ENCODE data around the gene PTPRJ.
A peak's percentile ranks its signal among the peaks of the same experiment; 100 is the strongest.

The PTPRJ gene

DNA sequence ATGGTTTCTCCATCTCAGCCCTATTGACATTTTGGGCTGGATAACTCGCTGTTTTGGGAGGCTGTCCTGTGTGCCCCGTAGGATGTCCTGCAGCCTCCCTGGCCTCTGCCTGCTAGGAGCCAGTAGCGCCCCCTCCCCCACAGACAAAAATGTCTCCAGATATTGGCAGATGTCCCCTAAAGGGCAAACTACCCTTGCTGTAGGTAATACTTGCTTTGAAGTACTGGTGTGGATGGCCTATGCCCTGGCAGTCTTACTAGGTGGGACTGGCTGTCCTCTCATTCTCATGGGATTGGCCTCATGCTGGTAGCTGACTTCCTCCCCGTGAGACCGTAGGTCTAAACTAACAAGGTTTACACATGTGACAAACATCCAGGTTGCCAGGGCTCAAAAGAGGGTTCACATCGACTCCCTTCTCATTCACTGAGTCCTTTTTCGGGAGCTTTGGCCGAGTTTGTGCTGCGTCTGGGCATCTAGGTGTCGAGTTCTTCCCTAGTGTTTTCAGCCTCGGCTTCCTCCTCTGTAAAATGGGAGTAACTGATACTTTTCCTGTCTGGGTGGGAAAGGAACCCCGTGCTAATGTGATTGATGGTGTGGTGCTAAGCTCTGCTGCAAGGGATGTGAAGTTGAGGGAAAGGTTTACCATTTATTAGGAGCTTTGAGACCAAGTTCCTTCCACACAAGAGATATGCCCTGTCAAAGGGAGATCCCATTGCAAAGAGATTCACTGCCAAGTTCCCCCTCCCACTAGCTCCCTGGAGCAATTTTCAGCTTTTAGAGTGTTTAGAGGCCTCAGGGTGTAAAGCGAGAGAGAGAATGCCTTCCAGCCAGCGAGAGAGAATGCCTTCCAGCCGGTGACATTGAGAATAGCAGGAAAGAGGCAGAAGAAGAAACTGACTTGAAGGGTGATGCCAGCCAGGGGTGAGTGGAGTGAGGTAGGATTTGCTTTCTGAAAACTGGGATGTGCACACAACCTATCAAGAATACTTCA is 17.0 kb downstream of the PTPRJ start:
- DNase-seq: no peak

DNA sequence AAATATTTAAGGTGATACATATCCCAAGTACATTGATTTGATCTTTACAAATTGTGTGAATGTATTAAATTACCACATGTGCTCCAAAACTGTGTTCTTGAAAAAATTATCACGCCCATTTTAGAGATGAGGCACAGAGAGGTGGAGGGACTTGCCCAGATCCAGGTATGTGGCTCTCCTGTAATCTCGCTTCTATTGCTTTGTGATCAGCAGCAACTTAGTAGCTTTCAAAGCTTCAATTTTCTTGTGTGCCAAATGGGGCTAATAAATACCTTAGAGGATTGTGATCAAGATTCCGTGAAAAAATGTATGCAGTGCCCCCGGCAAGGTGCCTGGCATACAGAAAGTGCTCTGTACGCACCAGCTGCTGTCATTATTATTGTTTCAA is 18.0 kb downstream of the PTPRJ start:
- no peak for DNase-seq

DNA sequence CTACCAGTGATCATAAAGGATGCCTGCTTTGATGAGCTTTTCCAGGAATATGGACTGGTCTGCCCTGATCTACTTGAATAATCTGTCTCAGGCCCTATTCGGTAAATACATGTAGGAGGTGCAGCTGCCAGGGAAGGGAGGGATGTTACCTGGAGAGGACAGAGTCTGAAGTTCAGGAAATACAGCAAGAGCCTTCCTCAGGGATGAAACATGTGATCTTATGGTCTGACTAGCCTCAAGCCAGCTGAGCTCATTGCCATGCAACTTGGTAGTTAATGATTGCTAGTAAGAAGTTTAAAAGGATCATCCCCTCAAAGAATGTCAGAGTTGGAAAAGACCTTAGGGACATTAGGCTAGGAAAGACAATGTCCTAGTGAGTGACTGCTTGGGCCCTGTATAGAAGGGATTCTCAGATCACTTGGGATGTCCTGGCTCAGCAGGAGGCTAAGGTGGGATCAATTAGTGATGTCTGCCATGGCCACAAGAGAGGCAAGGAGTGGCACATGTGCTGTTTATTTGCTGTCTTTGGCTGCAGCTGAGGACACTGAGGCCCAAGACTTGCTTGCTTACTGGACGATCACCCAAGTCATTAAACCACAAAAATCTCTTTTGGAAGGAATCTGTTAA is 18.5 kb downstream of the PTPRJ start:
- no peak for DNase-seq

DNA sequence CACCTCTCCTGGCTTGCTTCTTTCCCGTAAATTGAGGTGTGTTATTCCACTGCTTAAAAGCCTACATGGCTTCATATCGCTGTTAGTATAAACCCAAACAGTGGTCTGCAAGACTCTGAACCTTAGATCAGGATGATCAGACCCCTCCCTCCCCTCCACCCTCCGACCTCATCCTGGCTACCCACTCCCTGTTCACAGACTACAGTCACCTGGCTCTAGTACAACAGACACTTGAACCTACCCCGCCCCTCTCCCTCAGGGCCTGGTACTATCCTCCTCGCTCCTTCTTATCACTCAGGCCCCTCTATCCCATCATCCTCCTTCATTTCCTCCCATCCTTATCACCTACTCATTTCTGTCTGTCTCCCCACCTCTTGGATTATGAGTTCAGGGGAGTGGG is 20.1 kb downstream of the PTPRJ start:
- no peak for DNase-seq

DNA sequence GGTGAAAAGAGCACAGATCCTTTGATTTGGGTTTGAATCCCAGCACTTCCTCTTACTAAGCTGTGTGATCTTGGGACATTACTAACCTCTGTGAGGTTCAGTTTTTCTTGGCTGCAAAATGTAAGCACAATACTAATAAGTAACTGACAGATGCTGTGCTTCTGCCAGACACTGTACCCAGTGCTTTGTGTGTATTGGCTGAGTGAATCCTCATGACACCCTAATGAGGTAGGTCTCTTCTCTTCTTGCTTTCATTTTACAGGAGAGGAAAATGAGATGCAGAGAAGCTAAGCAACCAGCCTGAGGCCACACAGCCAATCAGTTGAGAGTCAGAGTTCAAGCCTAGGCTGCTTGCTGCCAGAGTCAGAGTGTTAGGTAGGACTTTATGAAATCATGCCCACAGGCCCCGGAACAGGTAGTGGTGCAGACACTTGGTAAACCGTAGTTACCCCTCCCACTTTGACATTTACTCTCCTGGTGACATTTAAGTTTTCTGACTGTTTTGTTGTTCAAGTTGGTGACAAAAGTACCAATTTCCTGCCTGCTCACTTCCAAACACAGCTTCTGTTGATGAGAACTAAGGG is 21.2 kb downstream of the PTPRJ start:
- peak; percentile 76 for DNase-seq

DNA sequence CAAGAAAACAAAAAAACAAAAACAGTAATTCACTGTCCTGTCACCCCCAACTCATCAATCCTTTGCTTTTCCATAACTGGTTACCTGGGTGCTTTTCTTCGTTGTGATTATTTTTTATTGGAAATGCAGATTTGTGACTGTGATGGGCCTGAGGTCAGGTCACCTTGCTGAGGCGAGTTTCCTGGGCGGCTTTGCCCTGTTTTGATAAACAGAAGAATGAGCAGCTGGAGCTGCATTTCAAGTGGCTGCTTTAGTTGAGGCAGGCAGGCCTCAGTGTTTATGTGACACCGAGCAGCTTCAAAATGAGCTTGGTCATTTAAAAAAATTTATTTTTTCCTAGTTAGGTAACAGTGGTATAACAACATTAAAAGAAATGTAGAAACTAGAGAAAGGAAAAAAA is 22.2 kb downstream of the PTPRJ start:
- no peak for DNase-seq

DNA sequence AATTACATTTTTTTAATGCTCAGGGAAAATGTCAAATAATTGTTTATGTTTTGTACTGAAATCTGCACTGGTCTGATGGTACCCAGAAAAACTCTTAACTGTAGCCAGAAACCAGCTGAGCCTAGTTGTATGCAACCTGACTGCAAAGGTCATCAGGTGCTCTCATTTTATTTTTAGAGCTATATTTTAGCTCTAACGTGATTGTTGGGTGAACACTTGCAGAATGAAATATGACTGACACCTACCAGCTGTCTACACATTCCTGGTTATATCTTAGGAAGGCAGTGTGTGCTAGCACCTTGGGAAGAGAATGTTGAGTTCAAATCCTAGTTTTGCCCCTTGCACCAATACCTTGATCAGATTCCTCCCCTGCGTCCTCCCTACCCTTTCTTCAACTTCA is 23.6 kb downstream of the PTPRJ start:
- DNase-seq: no peak

DNA sequence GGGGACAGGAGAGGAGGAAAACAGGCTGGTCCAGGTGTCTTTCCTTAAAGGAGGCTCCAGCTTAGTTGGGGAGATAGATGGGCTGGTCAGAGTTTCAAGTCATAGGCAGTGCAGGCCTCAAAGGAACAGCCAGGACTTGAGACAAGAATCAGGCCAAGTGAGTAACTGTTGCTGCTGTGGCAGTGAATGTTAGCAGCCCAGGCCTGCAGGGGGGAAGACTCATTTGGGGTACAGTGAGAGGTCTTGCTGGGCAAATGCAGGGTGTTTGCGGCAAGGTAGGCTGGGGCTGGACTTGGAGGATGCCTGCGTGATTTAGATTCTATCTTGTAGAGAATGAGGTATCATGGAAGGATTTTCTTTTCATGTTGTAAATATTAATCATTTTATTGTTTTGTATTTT is 24.1 kb downstream of the PTPRJ start:
- DNase-seq: no peak

DNA sequence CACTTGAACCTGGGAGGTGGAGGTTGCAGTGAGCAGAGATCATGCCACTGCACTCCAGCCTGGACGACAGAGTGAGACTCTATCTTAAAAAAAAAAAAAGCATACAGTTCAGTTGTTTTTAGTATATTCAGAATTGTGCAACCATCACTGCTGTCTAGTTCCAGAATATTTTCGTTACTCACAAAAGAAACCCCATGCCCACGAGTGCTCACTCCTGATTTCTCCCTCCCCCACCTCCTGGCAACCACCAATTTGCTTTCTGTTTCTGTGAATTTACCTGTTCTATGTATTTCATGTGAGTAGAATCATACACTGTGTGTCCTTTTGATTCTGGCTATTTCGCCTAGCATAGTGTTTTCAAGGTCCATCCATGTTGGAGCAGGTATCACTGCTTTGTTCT is 24.8 kb downstream of the PTPRJ start:
- DNase-seq: no peak

DNA sequence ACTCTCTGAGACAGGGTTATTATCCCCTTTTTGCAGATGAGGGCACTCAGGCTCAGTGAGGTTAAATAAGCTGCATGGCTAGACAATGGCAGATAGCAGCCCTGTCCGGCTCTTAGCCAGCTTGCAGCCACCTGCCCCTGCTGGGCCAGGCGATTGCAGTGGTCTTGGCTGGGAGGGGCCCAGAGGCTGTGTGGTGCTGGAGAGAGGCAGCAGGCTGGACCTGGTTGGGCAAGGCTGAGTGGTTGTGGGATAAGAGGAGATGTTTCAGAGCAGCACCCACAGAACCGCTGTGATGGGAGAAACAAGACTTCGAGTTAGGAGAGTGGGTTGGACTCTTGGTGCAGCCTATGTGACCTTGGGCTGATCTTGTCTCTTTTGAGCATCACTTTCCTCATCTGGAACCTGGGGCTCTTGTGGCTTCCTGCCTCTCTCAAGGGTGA is 25.5 kb downstream of the PTPRJ start:
- DNase-seq: no peak

DNA sequence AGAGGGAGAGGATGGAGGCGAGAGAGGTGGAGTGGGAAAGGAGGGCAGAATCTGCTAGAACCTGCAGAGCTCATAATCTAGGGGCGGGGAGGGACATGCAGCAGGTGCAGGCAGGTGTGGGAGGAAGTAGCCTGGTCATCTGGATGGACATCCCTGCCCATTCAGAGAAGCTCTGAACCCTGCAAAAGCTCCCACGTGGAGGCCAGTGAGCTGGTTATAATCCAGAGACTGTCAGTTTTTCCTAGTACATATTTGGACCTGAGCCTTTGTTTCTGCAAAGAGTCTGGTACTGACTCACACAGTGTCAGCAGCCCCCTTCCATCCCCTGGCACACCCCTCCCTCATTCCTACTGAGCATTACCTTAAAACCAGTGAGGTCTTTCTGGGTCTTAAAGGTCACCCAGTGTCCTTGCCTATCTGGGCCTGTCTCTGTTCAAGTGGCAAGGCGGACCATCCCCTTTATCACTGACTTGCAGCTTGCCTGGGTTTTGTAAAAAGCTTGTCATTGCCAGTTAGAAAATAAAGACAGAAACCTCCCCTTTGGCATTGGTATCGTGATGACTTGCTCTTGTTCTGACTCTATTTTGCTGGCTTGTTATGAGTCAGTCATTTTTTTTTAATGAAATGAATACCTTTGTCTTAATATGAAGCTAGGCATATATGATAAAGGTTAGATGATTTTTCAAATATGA is 26.1 kb downstream of the PTPRJ start:
- no peak for DNase-seq

DNA sequence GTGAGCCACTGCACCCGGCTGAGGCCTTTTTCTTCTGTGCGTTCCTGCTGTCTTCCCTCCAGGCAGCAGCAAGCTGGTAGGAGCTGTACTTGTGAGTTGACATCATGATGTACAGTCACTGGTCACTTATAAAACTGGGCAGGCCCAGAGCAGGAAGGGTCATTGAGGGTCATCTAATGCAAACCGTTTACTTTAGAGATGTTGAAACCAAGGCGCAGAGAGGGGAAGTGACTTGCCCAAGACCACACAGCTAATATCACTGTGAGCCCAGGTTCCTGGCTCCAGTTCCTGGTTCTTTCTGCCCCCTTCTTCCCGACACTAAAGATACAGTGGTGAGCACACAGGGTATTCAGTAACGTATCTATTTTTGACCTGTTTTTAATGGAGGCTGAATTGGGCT is 27.3 kb downstream of the PTPRJ start:
- no peak for DNase-seq

DNA sequence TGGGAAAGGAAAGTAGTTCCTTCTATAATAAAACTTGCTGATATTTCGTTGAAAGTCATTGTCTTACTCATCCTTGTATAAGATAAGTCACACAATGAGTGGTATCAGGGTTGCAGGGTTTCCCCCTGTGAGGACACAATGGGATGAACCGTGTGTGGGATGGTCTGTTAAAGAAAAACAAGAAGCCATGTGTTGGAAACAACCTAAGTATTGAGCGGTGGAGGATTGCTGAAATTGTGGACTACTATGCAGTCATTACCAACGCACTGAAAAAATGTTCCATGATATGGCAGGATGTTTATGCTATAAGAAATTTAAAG is 28.6 kb downstream of the PTPRJ start:
- no peak for DNase-seq

DNA sequence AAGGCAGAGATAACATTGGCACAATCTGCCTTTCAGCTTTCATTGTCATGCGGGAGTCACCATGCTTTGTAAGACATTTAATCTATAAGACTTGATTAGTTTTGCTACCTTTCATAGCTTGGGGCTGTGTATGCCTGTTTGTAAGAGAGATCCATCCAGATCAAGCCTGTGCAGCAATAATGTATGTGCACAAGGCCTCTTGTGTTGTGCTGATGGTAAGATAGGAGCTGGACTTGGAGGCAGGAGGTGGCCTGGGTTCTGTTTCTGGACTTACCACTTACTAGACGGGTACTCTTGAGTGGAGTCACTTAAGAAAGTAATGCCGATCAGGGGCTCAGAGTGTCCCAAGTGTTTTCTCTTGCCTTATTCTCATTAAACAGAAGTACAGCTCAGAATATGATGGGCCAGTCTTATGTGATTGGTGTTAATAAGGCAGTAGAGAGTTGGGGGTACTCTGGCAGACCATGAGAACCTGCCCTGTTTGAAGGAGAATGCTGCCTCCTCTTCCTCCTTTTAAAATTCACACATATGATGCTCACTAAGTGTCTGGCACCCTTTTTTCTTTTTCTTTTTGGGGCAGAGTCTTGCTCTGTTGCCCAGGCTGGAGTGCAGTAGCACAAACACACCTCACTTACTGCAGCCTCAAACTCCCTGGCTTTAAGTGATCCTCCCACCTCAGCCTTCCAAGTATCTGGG is 30.9 kb downstream of the PTPRJ start:
- no peak for DNase-seq

DNA sequence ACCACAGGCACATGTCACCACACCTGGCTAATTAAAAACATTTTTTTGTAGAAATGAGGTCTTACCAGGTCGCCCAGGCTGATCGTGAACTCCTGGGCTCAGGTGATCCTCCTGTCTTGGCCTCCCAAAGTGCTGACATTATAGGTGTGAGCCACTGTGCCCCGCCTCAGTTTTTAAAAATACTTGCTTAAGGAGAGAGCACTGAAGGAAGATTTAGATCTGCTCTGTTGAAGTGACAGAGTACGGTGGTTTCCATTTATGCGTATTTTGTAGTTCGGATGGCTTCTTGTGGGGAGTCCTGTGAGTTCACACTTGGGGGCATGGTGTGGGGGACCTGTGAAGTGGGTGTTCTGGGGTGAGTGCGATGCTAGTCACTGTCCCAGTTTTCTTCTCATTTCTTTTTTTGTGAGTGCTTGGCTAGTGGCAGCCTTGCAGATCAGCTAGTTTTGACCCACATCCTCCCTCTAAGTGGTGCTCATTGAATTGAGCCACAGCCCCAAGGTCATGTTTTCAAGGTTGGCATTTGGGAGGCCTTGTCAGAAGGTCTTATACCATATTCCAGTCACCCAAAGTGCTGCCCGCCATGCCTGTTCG is 31.5 kb downstream of the PTPRJ start:
- DNase-seq: no peak

DNA sequence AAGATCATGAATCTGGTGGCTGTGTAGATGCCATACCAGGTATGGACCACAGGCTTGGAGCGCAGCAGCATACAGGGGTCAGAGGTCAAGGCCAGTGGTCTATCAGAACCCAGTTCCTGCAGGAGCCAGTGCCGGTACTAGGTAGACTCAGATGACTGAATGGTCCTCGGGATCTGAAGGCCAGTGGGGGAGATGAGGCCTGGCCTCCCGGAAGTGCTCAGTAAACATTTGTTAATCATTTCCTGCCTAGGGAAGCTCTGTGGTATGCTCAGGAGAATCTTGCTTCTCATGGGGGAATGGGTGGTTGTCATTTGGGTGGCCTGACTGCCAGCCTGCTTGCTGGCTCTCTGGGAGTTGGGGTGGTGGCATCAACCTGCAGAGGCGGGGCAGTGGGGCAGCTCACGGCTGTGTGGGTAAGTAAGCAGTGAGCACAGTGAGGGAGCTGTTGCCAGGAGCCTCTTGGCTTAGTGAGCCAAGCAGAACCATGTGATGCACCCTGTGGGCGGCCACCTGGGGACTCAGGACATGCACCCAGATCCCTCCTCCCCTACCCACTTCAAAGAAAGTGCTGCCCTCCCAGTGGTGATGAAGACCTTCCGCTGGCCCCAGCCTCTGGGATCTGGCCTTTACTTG is 33.0 kb downstream of the PTPRJ start:
- peak; percentile 49 for DNase-seq

DNA sequence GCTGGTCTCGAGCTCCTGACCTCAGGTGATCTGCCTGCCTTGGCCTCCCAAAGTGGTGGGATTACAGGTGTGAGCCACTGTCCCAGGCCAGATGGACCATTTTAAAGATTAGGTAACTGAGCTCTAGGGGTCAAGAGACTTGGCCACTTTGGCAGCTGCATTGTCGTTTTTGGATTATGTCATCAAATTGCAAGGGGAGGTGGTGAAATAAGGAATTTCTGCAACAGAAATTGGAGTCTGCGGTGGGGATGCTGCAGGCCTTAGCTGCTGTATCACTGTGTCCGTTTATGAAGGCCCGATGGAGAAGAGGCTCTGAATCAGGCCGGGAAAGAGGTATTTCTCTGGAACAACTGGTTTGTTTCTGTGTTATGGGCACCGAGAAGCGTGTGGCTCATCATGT is 34.6 kb downstream of the PTPRJ start:
- DNase-seq: no peak

DNA sequence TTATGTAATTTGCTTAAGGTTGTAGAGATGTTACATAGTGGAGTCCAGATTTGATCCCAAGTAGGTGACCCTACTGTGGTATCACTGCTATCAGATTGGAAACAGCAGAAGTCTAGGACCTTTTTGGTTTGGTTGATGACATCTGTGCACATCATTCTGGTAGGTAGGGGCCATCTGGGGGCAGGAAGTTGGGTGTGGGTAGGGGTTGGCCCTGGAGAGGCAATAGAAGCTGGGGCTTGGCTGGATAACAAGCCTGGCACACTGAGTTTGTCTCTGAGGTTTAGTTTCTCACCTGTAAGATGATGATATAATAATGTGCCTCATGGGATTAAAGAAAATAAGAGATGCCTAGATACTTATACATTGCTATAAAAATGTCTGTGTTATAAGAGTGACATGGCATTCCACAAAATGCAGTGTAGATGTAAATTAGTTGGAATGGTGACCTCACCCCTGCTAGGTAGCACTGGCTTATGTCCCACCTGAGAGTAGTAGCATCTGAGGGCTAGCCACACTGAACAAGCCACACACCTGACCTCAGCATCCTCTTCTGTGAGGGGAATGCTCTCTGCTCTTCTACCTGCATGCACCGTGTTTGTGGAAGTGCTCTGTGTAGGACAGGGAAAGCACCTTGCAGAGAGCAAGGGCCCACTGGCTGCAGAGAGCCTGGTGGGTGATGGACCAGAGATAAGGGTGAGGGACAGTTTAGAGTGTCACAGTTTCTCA is 36.9 kb downstream of the PTPRJ start:
- peak; percentile 45 for DNase-seq

DNA sequence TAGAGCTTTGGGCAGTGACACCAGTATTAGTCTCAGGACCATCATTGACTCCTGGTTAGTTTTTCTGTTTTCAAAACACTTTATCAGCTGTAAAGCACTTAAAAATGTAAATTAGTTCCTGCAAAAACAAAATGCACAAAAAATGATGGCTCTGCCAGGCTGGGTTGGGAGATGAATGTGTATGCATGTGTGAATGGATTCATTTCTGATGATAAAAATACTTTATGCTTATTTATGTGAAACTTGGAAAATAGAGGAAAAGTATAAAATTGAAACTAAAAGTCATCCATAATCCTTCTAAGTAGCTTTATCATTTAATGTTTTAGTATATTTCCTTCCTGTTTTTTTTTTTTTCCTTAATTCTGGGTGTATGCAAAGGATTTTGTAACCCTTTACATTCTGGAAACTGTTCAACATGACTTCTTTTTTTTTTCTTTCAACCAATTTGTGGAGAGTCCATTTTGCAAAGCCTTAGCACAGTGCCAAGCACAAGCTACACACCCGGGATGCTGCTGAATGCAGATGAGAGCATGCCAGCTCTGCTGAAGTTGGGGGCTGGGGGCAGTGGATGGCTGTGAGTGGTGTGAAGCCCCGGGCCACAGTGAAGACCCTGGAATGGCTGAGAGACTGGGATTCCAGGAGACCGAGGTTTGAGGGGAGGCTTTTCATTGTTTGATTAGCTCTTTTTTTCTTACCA is 37.6 kb downstream of the PTPRJ start:
- DNase-seq: no peak

DNA sequence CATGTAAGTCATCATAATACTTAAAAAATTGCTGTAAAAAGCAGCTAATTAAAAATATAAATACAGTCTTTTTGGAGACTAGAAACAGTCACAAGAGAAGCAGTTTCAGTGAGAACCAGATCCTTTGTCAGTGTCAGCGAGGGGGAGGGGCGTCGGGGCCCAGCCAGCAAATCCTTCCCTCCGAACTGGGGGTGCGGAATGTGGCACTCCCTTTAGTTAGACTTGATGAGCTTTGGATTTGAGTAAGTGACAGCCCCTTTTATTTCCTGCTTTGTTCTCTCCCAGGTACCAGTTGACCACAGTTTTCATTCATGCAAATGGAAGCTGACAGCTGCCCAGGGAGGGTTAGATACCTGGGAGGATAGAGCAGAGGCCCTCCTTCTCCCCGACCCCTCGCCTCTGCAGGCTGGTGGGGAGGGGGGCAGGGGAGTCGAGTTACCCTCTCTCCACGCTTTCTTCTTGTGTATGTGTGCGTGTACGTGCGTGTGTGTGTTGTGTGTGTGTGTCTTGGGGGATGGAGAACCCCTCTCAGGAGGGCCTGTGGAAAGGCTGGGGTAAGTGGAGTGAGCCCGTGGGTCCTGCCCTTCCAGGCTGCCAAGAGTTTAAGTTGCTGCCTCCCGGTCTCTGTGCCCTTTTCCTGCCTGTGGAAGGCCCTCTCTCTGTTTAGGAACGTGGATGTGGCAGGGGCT is 38.3 kb downstream of the PTPRJ start:
- DNase-seq: no peak

Data from activated effector memory CD4-positive, alpha-beta T cell treated with Interleukin-2 at 50 U/mL for 16 hours (primary cell).